ENCODE data around the gene ZNF423. TPM values are rescaled to one million over a fixed set of nuclear protein-coding genes. Genes with fewer than 3 reads are reported as not detected.

ZNF423 gene
- total and polyA plus RNA-seq, 2 of the 13 experiments (the other 11 are each of a cell fraction or from before 2014, with no cell fraction given) = 0.07 to 0.31 TPM

DNA sequence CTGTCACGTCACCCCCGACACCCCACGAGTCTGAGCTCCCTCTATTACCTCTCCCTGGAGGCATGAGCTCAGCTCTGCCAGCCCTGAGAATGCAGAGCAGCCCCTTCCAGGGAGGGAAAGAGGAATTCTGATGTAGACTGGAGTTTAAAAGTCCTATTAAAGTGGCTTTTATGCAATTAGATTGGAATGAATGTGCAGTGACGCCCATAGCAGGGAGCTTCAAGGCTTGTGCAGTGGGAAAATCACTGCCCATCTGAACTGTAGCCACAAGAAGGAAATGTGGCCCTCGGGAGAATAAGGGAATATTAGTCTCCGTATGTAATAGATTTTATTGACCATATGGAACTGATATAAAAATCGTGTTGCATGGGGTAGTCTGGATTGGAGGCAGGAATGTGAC is 66.9 kb downstream of the ZNF423 start (continued):
- TF ChIP-seq ZNF776 (CRISPR knock-in tag; IDR thresholded peaks at IDR 0.05) = no peak

GRCh38 chr16:49788572-49788971 is 67.3 kb downstream of the ZNF423 start:
- WGBS (ENCODE audit: low lambda C conversion rate) = 46% methylated on average over 3 of the region's 3 CpGs
- Histone ChIP-seq H3K27ac (ENCODE audit: extremely low read length, insufficient read depth, low read length) (no peak overlapping the region), H3K36me3 (replicated peaks in 1 of 2; ENCODE audit: control insufficient read depth in 1 of 2, insufficient read depth in 2 of 2, low read length in 2 of 2) (no peaks in the 10 kb centered on the region), H2AFZ (ENCODE audit: low read length) (no peak overlapping the region), H3K9ac (ENCODE audit: insufficient read depth, low read depth, low read length) (no peak overlapping the region), H4K20me1 (ENCODE audit: insufficient read depth, low read length) (no peaks in the 10 kb centered on the region; the same call in 1 of the 2 replicates), H3K4me2 (ENCODE audit: low read depth, low read length) (no peak overlapping the region), H3K27me3 (ENCODE audit: control insufficient read depth in 1 of 2, insufficient read depth in 2 of 2, low read length in 2 of 2) (peaks cover 4 to 25% of the 10 kb centered on the region in 2 experiments; a peak in 3 of 5 replicates), H3K4me1 (ENCODE audit: insufficient read depth, low read length) (no peaks in the 10 kb centered on the region), H3K79me2 (ENCODE audit: insufficient read depth, low read length) (no peaks in the 10 kb centered on the region), H3K4me3 (replicated peaks in 1 of 3; ENCODE audit: insufficient read depth in 1 of 3, low read depth in 2 of 3, low read length in 3 of 3) (no peak overlapping the region), H3K9me3 (ENCODE audit: low read length) (no peaks in the 10 kb centered on the region)
- BruUV-seq (replicated peaks) = no TSS peak
- no peak for ATAC-seq
- intact Hi-C loops (cut with micrococcal nuclease; ENCODE audit: unreplicated experiment) = no loop called here
- no peak for DNase-seq (ENCODE audit: low spot score)
- ChIA-PET CTCF (ENCODE audit: low intra/inter-chr PET ratio, low total read pairs) (no interaction called here), POLR2A (no interaction called here)
- no peak for FAIRE-seq
- TF ChIP-seq NFE2L2 (IDR thresholded peaks at IDR 0.05; ENCODE audit: low read length) (no peak), TGIF2 (CRISPR knock-in tag; IDR thresholded peaks at IDR 0.05) (no peak), GATAD2A (CRISPR knock-in tag; IDR thresholded peaks at IDR 0.05) (no peak), ZNF784 (CRISPR knock-in tag; IDR thresholded peaks at IDR 0.05; ENCODE audit: borderline replicate concordance) (no peak), ZEB1 (IDR thresholded peaks at IDR 0.05; ENCODE audit: insufficient replicate concordance, low read depth) (no peak), HCFC1 (IDR thresholded peaks at IDR 0.05; ENCODE audit: low read depth, low read length) (no peak), ZSCAN30 (CRISPR knock-in tag; IDR thresholded peaks at IDR 0.05) (no peak), ESRRA (CRISPR knock-in tag; IDR thresholded peaks at IDR 0.05; ENCODE audit: low read depth) (no peak), ARNT2 (CRISPR knock-in tag; IDR thresholded peaks at IDR 0.05; ENCODE audit: low read depth) (no peak), ZNF564 (CRISPR knock-in tag; IDR thresholded peaks at IDR 0.05) (no peak), ARNTL (CRISPR knock-in tag; IDR thresholded peaks at IDR 0.05) (no peak), MED8 (CRISPR knock-in tag; IDR thresholded peaks at IDR 0.05; ENCODE audit: insufficient replicate concordance) (no peak), NFYB (CRISPR knock-in tag; IDR thresholded peaks at IDR 0.05) (no peak), ZNF580 (CRISPR knock-in tag; IDR thresholded peaks at IDR 0.05; ENCODE audit: borderline replicate concordance, low read depth) (no peak), BRF2 (CRISPR knock-in tag; IDR thresholded peaks at IDR 0.05) (no peak)
- TF ChIP-seq, protein P1, sequence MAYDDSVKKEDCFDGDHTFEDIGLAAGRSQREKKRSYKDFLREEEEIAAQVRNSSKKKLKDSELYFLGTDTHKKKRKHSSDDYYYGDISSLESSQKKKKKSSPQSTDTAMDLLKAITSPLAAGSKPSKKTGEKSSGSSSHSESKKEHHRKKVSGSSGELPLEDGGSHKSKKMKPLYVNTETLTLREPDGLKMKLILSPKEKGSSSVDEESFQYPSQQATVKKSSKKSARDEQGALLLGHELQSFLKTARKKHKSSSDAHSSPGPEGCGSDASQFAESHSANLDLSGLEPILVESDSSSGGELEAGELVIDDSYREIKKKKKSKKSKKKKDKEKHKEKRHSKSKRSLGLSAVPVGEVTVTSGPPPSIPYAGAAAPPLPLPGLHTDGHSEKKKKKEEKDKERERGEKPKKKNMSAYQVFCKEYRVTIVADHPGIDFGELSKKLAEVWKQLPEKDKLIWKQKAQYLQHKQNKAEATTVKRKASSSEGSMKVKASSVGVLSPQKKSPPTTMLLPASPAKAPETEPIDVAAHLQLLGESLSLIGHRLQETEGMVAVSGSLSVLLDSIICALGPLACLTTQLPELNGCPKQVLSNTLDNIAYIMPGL (CRISPR knock-in tag; IDR thresholded peaks at IDR 0.05; ENCODE audit: borderline replicate concordance in 1 of 2, low read depth in 1 of 2) = no peak
- TF ChIP-seq, protein P2, sequence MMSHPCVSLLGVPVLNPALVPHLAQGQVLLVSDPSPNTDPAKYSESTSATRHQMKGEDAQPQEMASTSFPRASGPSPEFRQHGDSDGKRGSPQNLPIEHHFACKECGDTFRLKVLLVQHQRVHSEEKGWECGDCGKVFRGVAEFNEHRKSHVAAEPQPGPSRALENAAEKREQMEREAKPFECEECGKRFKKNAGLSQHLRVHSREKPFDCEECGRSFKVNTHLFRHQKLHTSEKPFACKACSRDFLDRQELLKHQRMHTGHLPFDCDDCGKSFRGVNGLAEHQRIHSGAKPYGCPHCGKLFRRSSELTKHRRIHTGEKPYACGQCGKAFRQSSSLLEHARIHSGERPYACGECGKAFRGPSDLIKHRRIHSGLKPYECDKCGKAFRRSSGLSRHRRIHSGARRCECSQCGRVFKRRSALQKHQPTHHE (CRISPR knock-in tag; IDR thresholded peaks at IDR 0.05; ENCODE audit: borderline replicate concordance) = no peak
- in situ Hi-C loops (cut with HindIII; ENCODE audit: extremely low pct_ligation_motif_present, low pct_unique_long_range_greater_than_20kb) = no loop called here

Data from HepG2 (cell line).